H9 (cell line): Measurements from ENCODE around the gene CDCA7L. TPM values are rescaled to one million over a fixed set of nuclear protein-coding genes. Genes with fewer than 3 reads are reported as not detected.

ENCODE experiments used
- DNase-seq: peaks from one replicate; pipeline ENCODE4 v3.0.0-alpha.2; 2017
- H2AFZ ChIP-seq: one replicate; pipeline ENCODE4 v1.6.1; 2013; ENCODE audit warnings: mild to moderate bottlenecking, low read length, control low read depth, moderate library complexity
- H2AK5ac ChIP-seq: 2 replicates; pipeline ENCODE4 v1.6.1; 2013; ENCODE audit warnings: low read length, control low read depth, mixed read lengths; ENCODE audit not compliant: insufficient read length
- H2BK120ac ChIP-seq: one replicate; pipeline ENCODE4 v1.6.1; 2013; ENCODE audit warnings: low read depth, mild to moderate bottlenecking, low read length, control low read depth, inconsistent platforms; ENCODE audit not compliant: poor library complexity, severe bottlenecking
- H2BK12ac ChIP-seq: 2 replicates; pipeline ENCODE4 v1.6.1; 2013; ENCODE audit warnings: low read length, control low read depth, mixed read lengths, low read depth; ENCODE audit not compliant: insufficient read length
- H2BK15ac ChIP-seq: 2 replicates; pipeline ENCODE4 v1.6.1; 2013; ENCODE audit warnings: low read depth, low read length, control low read depth
- H2BK20ac ChIP-seq: one replicate; pipeline ENCODE4 v1.6.1; 2013; ENCODE audit warnings: low read depth, mild to moderate bottlenecking, low read length, control low read depth, inconsistent platforms; ENCODE audit not compliant: poor library complexity, severe bottlenecking
- H2BK5ac ChIP-seq: 2 replicates; pipeline ENCODE4 v1.6.1; 2013; ENCODE audit warnings: low read length, control low read depth, mixed read lengths; ENCODE audit not compliant: insufficient read length
- H3K14ac ChIP-seq: 2 replicates; pipeline ENCODE4 v1.6.1; 2013; ENCODE audit warnings: low read length, control low read depth; ENCODE audit not compliant: insufficient read depth
- H3K18ac ChIP-seq: 2 replicates; pipeline ENCODE4 v1.6.1; 2013; ENCODE audit warnings: low read depth, mild to moderate bottlenecking, mixed read lengths, low read length, control low read depth; ENCODE audit not compliant: insufficient read length
- H3K23ac ChIP-seq: 2 replicates; pipeline ENCODE4 v1.6.1; 2013; ENCODE audit warnings: low read length, control low read depth, mixed read lengths, low read depth; ENCODE audit not compliant: insufficient read length
- H3K23me2 ChIP-seq: 2 replicates; pipeline ENCODE4 v1.6.1; 2013; ENCODE audit warnings: low read depth, mild to moderate bottlenecking, mixed read lengths, low read length, control low read depth; ENCODE audit not compliant: insufficient read length, poor library complexity, severe bottlenecking
- H3K27ac ChIP-seq: 2 replicates; pipeline ENCODE4 v1.5.1; 2013; ENCODE audit warnings: low read length, control low read depth, mixed read lengths, low read depth; ENCODE audit not compliant: insufficient read length
- H3K27me3 ChIP-seq: 2 replicates; pipeline ENCODE4 v1.6.1; 2013; ENCODE audit warnings: low read length, control low read depth, inconsistent platforms; ENCODE audit not compliant: insufficient read depth
- H3K4ac ChIP-seq: 2 replicates; pipeline ENCODE4 v1.6.1; 2013; ENCODE audit warnings: low read depth, mild to moderate bottlenecking, control low read depth, inconsistent platforms, low read length, moderate library complexity
- H3K4me1 ChIP-seq: 2 replicates; pipeline ENCODE4 v1.6.1; 2013; ENCODE audit warnings: low read length, control low read depth, inconsistent platforms; ENCODE audit not compliant: insufficient read depth
- H3K4me2 ChIP-seq: 2 replicates; pipeline ENCODE4 v1.6.1; 2013; ENCODE audit warnings: low read length, control low read depth, mixed read lengths; ENCODE audit not compliant: insufficient read length, insufficient read depth
- H3K56ac ChIP-seq: 2 replicates; pipeline ENCODE4 v1.6.1; 2013; ENCODE audit warnings: low read depth, mild to moderate bottlenecking, mixed read lengths, low read length, control low read depth; ENCODE audit not compliant: insufficient read length
- H3K79me1 ChIP-seq: 2 replicates; pipeline ENCODE4 v1.6.1; 2013; ENCODE audit warnings: low read depth, mild to moderate bottlenecking, moderate library complexity, low read length, control low read depth, inconsistent platforms; ENCODE audit not compliant: insufficient read depth, poor library complexity, severe bottlenecking
- H3K79me2 ChIP-seq: 2 replicates; pipeline ENCODE4 v1.6.1; 2013; ENCODE audit warnings: low read length, control low read depth, inconsistent platforms; ENCODE audit not compliant: insufficient read depth
- H3K9ac ChIP-seq: 2 replicates; pipeline ENCODE4 v1.6.1; 2013; ENCODE audit warnings: low read length, control low read depth, mixed read lengths; ENCODE audit not compliant: insufficient read length; ENCODE audit errors: extremely low read depth
- H3K9me3 ChIP-seq: one replicate; pipeline ENCODE4 v1.6.1; 2013; ENCODE audit warnings: low read depth, low read length, inconsistent platforms; ENCODE audit not compliant: control insufficient read depth
- H3T11ph ChIP-seq: one replicate; pipeline ENCODE4 v1.6.1; 2013; ENCODE audit warnings: mild to moderate bottlenecking, low read length, control low read depth, inconsistent platforms
- H4K20me1 ChIP-seq: one replicate; pipeline ENCODE4 v1.6.1; 2013; ENCODE audit not compliant: control insufficient read depth, insufficient read length, insufficient read depth
- H4K5ac ChIP-seq: 2 replicates; pipeline ENCODE4 v1.6.1; 2013; ENCODE audit warnings: low read depth, mild to moderate bottlenecking, mixed read lengths, low read length, control low read depth; ENCODE audit not compliant: insufficient read length
- H4K8ac ChIP-seq: replicated peaks from 2 replicates; pipeline ENCODE4 v1.6.1; 2013; ENCODE audit warnings: low read length, control low read depth, mixed read lengths, low read depth; ENCODE audit not compliant: insufficient read length
- H4K91ac ChIP-seq: 2 replicates; pipeline ENCODE4 v1.6.1; 2013; ENCODE audit warnings: low read depth, mild to moderate bottlenecking, moderate library complexity, mixed read lengths, low read length, control low read depth; ENCODE audit not compliant: insufficient read length
- H3K27ac Mint-ChIP-seq, 3 experiments: 2 replicates in 2 of 3; 3 replicates in 1 of 3; pipeline ENCODE4 v1.8.0; 2020 to 2021; ENCODE audit warnings: mixed read lengths in 3 of 3, mild to moderate bottlenecking in 1 of 3, moderate library complexity in 1 of 3
- H3K27me3 Mint-ChIP-seq: 2 replicates; pipeline ENCODE4 v1.8.0; 2021; ENCODE audit warnings: low read depth, mild to moderate bottlenecking, moderate library complexity, mixed read lengths
- H3K36me3 Mint-ChIP-seq, 3 experiments: 2 replicates in 2 of 3; 3 replicates in 1 of 3; pipeline ENCODE4 v1.8.0; 2020 to 2021; ENCODE audit warnings: low read depth in 3 of 3, mixed read lengths in 3 of 3; ENCODE audit not compliant: insufficient read depth in 1 of 3
- H3K4me1 Mint-ChIP-seq, 2 experiments: 2 replicates each; pipeline ENCODE4 v1.8.0; 2020; ENCODE audit warnings: mixed read lengths in 2 of 2
- H3K4me3 Mint-ChIP-seq, 2 experiments: 2 replicates in 1 of 2; 3 replicates in 1 of 2; pipeline ENCODE4 v1.8.0; 2020 to 2021; ENCODE audit warnings: mild to moderate bottlenecking in 2 of 2, mixed read lengths in 2 of 2, moderate library complexity in 1 of 2
- H3K9me3 Mint-ChIP-seq, 2 experiments: 2 replicates in 1 of 2; 3 replicates in 1 of 2; pipeline ENCODE4 v1.8.0; 2020; ENCODE audit warnings: mild to moderate bottlenecking in 2 of 2, mixed read lengths in 2 of 2, moderate library complexity in 1 of 2
- WGBS: extraction: QIAGEN DNeasy Blood & Tissue Kit; methylation state at CpG from one replicate; pipeline ENCODE4 v1.1.7; 2013; ENCODE audit warnings: missing lambda C conversion rate, low lambda C conversion rate, mixed read lengths; ENCODE audit not compliant: insufficient read length; ENCODE audit errors: extremely low coverage; 5-methylcytosine and 5-hydroxymethylcytosine counted together
- long read RNA-seq: library from polyadenylated mRNA; unstranded; transcript quantifications from one replicate; pipeline ENCODE4 v2.0.0, GENCODE V29; 2020
- total RNA-seq: library from RNA; stranded (reverse); gene quantifications from 2 replicates; pipeline ENCODE4 v1.2.1, GENCODE V29; 2021
- TF ChIP-seq, protein P1 (sequence below): fragments of 200-600 bp; sonication (generic); conservative IDR thresholded peaks from 3 replicates; pipeline ENCODE4 v1.8.0; 2021; ENCODE audit warnings: antibody characterized with exemption, mild to moderate bottlenecking

The CDCA7L gene, protein sequence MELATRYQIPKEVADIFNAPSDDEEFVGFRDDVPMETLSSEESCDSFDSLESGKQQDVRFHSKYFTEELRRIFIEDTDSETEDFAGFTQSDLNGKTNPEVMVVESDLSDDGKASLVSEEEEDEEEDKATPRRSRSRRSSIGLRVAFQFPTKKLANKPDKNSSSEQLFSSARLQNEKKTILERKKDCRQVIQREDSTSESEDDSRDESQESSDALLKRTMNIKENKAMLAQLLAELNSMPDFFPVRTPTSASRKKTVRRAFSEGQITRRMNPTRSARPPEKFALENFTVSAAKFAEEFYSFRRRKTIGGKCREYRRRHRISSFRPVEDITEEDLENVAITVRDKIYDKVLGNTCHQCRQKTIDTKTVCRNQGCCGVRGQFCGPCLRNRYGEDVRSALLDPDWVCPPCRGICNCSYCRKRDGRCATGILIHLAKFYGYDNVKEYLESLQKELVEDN
- 104 and 111 TPM in 2 replicates for total RNA-seq
- long read RNA-seq, transcript CDCA7L-202 (9 exons, 1,830 nt): minor isoform, 109 of 829 reads
- long read RNA-seq, transcript CDCA7L-203 (10 exons, 3,066 nt): major isoform, 373 of 829 reads
- long read RNA-seq, transcript CDCA7L-201 (11 exons, 2,915 nt): minor isoform, 7 of 829 reads
- long read RNA-seq, partial matches to known transcripts: 21 of 829 reads
- long read RNA-seq, other reads (novel, unspliced or antisense): 318 of 829 reads

DNA sequence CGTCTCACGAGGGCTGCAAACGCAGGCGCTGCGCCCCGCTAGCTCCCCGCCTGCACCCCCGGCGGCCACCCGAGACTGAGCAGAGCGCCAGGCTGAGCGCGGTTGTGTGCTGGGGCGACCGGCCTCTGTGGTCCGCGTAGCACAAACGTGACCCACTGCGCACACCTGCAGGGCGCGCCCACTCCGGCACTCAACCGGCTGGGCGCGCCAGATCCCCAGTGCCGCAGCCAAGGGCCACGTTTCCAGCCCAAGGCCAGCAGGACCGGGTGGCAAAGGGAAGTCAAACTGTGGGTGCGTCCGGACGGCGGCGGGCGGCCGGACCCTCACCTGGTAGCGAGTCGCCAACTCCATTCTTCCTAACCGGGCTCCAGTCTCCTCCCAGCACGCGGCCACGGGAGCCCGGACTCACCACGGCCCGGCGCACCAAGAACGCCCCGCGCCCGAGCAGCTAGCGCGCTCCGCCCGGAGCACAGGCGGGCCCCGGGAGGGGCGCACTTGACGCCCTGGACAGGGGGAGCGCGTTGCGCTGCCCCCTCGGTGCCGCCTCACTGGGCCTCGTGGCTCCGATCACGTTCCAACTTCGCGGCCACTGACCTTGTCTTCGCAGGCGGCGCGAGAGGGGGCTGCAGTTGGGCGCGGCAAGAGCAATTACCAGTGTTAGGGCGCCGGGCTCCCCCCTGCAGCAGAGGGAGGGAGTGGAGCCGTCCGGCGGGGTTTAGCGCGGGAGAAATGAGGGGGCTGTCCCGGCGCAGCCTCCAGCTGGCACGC is at the start of gene CDCA7L:
Gene CDCA7L (minus strand): TSS at position 446 of the 768 bp plus-strand sequence. CDS start 95 bp downstream, at position 351.
- H3K23ac ChIP-seq: no peak within 1 kb of the TSS
- H3K18ac ChIP-seq: peak within 1 kb of the TSS; percentile 95
- H2BK15ac ChIP-seq: no peak within 1 kb of the TSS
- Mint-ChIP-seq H3K27me3 (peaks cover 8% of the 10 kb centered on the region; the same call in 1 of the 2 replicates), H3K27ac (peak within 1 kb of the TSS; percentile 98 to 99 (median 98)), H3K4me3 (peak within 1 kb of the TSS; percentile 80 to 90), H3K9me3 (no peaks in the 10 kb centered on the region), H3K36me3 (peaks cover 0 to 4% (median 0%) of the 10 kb centered on the region in 3 experiments; a peak in 2 of 7 replicates), H3K4me1 (peaks cover 38 to 47% of the 10 kb centered on the region in 2 experiments)
- H3K4me1 ChIP-seq: peaks cover 4% of the 10 kb centered on the region; the same call in 1 of the 2 replicates
- no peak within 1 kb of the TSS for H2BK20ac ChIP-seq
- no peaks in the 10 kb centered on the region for H3K9me3 ChIP-seq
- no peak within 1 kb of the TSS for H4K5ac ChIP-seq
- H3K9ac ChIP-seq: peak within 1 kb of the TSS; percentile 88
- H4K20me1 ChIP-seq: no peaks in the 10 kb centered on the region
- peaks cover 7% of the 10 kb centered on the region for H3K23me2 ChIP-seq
- no peak within 1 kb of the TSS for H3K4ac ChIP-seq
- H2BK120ac ChIP-seq: peak within 1 kb of the TSS; percentile 29
- H3K27me3 ChIP-seq: no peaks in the 10 kb centered on the region
- H3K14ac ChIP-seq: peak within 1 kb of the TSS; percentile 97
- no peak within 1 kb of the TSS for H4K91ac ChIP-seq
- no peaks in the 10 kb centered on the region for H3K79me1 ChIP-seq
- no peak within 1 kb of the TSS for H4K8ac ChIP-seq
- peak within 1 kb of the TSS; percentile 77 for H2BK12ac ChIP-seq
- no peak within 1 kb of the TSS for H3K56ac ChIP-seq
- TF ChIP-seq, protein P1, sequence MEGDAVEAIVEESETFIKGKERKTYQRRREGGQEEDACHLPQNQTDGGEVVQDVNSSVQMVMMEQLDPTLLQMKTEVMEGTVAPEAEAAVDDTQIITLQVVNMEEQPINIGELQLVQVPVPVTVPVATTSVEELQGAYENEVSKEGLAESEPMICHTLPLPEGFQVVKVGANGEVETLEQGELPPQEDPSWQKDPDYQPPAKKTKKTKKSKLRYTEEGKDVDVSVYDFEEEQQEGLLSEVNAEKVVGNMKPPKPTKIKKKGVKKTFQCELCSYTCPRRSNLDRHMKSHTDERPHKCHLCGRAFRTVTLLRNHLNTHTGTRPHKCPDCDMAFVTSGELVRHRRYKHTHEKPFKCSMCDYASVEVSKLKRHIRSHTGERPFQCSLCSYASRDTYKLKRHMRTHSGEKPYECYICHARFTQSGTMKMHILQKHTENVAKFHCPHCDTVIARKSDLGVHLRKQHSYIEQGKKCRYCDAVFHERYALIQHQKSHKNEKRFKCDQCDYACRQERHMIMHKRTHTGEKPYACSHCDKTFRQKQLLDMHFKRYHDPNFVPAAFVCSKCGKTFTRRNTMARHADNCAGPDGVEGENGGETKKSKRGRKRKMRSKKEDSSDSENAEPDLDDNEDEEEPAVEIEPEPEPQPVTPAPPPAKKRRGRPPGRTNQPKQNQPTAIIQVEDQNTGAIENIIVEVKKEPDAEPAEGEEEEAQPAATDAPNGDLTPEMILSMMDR: no peak
- H3K4me2 ChIP-seq: peak within 1 kb of the TSS; percentile 94
- no peak within 1 kb of the TSS for H3K27ac ChIP-seq
- no peak within 1 kb of the TSS for H2AK5ac ChIP-seq
- H2BK5ac ChIP-seq: no peak within 1 kb of the TSS
- no peak within 1 kb of the TSS for H3T11ph ChIP-seq
- DNase-seq: peak; percentile 86
- peaks cover 23% of the 10 kb centered on the region; the same call in 1 of the 2 replicates for H3K79me2 ChIP-seq
- no CpG with 5 or more reads among the region's 83 CpGs for WGBS
- peak within 1 kb of the TSS; percentile 65 for H2AFZ ChIP-seq
